ENCODE data around the gene PCDHGB4. TPM values are rescaled to one million over a fixed set of nuclear protein-coding genes. Genes with fewer than 3 reads are reported as not detected.
"Not testable (repeated sequence)": the region's sequence is repeated elsewhere in the genome, so short reads cannot be mapped to it uniquely, and the experiment has no call there.

The PCDHGB4 gene
- total RNA-seq, 1 experiment from 2014 or later = 0.05 TPM

- DNase-seq (ENCODE audit: low spot score) = no peak
Observed at GRCh38 chr5:141366016-141366896, 21.2 kb upstream of the PCDHGB4 start.

GRCh38 chr5:141369994-141370848 lies 17.3 kb upstream of the PCDHGB4 start, which contains the start of gene PCDHGB3:
Gene PCDHGB3, plus strand, starts transcription at chr5:141370242. Its CDS starts 153 bp downstream, at chr5:141370395.
- DNase-seq (ENCODE audit: low spot score) = peak; percentile 43

DNA sequence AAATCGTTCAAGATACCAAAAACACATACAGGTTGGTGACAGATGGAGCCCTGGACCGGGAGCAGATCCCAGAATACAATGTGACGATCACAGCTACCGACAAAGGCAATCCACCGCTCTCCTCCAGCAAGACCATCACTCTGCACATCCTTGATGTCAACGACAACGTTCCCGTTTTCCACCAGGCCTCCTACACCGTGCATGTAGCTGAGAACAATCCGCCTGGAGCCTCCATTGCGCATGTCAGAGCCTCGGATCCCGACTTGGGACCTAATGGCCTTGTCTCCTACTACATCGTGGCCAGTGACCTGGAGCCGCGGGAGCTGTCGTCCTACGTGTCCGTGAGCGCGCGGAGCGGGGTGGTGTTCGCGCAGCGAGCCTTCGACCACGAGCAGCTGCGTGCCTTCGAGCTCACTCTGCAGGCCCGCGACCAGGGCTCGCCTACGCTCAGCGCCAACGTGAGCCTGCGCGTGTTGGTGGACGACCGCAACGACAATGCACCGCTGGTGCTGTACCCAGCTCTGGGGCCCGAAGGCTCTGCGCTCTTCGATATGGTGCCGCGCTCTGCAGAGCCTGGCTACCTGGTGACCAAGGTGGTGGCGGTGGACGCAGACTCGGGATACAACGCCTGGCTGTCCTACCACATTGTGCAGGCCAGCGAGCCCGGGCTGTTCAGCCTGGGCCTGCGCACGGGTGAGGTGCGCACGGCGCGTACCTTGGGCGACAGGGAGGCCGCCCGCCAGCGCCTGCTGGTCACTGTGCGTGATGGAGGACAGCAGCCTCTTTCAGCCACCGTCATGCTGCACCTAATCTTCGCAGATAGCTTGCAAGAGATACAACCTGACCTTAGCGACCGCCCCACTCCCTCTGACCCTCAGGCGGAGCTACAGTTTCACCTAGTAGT lies 15.7 kb upstream of the PCDHGB4 start:
- no peak for DNase-seq (ENCODE audit: low spot score)

DNA sequence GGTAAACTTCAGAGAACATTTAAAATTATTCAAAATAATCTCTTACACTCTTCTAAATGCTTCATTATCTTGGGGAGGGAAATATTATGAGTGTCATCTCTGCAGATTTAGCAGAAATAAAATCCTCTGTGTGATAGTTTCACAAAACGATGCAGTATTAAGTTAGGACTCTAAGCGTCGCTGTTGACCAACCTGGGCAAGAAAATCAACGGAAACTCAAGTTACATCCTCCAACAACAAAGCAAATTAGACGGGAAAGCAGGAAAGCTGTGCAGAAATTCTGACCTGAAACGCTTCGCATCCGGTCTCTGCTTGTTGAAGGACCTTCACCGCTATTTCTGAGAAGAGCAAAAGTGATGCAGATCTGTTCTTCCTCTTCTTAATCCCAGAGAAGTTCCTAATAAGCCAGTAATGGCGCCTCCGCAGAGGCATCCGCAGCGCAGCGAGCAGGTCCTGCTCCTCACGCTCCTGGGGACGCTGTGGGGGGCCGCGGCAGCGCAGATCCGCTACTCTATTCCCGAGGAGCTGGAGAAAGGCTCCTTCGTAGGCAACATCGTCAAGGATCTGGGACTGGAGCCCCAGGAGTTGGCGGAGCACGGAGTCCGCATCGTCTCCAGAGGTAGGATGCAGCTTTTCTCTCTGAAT lies 13.7 kb upstream of the PCDHGB4 start, which contains the start of gene PCDHGA6:
Gene PCDHGA6, plus strand, starts transcription at position 219 of the 645 bp plus-strand sequence. Its CDS starts 193 bp downstream, at position 412.
- peak; percentile 22 for DNase-seq (ENCODE audit: low spot score)

- DNase-seq (ENCODE audit: low spot score) = no peak
Observed at GRCh38 chr5:141374627-141375026, 12.9 kb upstream of the PCDHGB4 start.

DNA sequence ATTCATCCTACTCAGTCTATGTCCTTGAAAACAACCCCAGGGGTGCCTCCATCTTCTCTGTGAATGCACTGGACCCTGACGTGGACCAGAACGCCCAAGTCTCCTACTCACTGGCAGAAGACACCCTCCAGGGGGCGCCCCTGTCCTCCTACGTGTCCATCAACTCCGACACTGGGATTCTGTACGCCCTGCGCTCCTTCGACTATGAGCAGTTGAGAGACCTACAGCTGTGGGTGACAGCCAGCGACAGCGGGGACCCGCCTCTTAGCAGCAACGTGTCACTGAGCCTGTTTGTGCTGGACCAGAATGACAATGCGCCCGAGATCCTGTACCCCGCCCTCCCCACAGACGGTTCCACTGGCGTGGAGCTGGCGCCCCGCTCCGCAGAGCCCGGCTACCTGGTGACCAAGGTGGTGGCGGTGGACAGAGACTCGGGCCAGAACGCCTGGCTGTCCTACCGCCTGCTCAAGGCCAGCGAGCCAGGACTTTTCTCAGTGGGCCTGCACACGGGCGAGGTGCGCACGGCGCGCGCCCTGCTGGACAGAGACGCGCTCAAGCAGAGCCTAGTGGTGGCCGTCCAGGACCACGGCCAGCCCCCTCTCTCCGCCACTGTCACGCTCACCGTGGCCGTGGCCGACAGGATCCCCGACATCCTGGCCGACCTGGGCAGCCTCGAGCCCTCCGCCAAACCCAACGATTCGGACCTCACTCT lies 11.9 kb upstream of the PCDHGB4 start:
- not testable (repeated sequence) for DNase-seq (ENCODE audit: low spot score)

DNA sequence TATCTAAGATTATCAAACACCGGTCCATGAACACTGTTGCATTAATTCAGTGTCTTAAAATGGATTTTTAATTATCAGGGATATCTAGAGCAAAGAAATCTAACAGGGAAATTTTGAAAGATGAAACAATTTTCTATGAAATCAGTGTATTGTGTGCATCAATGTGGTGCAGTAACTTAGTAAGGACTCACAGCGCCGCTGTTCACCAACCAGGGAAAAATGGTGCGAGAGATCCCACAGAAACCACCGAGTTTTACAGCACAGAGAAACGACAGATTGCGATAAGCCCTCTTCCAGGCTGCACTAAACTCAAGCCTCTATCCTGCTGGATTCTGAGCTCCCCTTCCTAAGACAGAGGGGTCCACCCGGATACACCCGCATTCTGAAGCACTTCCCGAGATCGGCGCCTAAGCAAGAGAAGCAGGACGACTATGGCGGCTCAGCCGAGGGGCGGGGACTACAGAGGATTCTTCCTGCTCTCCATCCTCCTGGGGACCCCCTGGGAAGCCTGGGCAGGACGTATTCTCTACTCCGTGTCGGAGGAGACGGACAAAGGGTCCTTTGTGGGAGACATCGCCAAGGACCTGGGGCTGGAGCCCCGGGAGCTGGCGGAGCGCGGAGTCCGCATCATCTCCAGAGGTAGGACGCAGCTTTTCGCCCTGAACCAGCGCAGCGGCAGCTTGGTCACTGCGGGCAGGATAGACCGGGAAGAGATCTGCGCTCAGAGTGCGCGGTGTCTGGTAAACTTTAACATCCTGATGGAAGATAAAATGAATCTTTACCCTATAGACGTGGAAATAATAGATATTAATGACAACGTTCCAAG lies 4.8 kb upstream of the PCDHGB4 start, which contains the start of gene PCDHGA7:
Gene PCDHGA7, plus strand, starts transcription at position 274 of the 826 bp plus-strand sequence. Its CDS starts 158 bp downstream, at position 432.
- DNase-seq (ENCODE audit: low spot score) = no peak

DNA sequence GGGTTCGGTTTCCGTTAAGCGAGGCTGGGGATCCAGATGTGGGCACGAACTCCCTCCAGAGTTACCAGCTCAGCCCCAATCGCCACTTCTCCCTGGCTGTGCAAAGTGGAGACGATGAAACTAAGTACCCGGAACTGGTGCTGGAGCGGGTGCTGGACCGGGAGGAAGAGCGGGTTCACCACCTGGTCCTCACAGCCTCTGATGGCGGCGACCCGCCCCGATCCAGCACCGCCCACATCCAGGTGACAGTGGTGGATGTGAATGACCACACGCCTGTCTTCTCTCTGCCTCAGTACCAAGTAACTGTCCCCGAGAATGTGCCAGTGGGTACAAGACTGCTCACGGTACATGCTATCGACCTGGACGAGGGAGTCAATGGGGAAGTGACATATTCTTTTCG lies 4.2 kb upstream of the PCDHGB4 start:
- DNase-seq (ENCODE audit: low spot score) = no peak

- no peak for DNase-seq (ENCODE audit: low spot score)
Observed at GRCh38 chr5:141384471-141385267, 2.8 kb upstream of the PCDHGB4 start.

DNA sequence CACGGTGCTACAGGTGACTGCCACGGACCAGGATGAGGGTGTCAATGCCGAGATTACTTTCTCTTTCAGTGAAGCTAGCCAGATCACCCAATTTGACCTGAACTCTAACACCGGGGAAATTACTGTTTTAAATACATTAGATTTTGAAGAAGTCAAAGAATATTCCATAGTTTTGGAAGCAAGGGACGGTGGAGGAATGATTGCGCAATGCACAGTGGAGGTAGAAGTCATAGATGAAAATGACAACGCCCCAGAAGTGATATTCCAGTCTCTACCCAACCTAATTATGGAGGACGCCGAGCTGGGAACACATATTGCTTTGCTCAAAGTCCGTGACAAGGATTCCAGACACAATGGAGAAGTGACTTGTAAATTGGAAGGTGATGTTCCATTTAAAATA lies 1.2 kb downstream of the PCDHGB4 start:
- DNase-seq (ENCODE audit: low spot score) = no peak

DNA sequence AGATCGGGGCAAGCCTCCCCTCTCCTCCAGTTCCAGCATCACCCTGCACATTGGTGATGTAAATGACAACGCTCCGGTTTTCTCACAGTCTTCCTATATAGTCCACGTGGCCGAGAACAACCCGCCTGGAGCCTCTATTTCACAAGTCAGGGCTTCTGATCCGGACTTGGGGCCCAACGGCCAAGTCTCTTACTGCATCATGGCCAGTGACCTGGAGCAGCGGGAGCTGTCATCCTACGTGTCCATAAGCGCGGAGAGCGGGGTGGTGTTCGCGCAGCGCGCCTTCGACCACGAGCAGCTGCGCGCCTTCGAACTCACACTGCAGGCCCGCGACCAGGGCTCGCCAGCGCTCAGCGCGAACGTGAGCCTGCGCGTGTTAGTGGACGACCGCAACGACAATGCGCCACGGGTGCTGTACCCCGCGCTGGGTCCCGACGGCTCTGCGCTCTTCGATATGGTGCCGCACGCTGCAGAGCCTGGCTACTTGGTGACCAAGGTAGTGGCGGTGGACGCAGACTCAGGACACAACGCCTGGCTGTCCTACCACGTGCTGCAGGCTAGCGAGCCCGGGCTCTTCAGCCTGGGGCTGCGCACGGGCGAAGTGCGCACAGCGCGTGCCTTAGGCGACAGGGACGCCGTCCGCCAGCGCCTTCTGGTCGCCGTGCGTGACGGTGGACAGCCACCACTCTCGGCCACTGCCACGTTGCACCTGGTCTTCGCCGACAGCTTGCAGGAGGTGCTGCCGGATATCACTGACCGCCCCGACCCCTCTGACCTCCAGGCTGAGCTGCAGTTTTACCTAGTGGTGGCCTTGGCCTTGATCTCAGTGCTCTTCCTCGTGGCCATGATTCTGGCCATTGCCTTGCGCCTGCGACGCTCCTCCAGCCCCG lies 1.9 kb downstream of the PCDHGB4 start:
- no peak for DNase-seq (ENCODE audit: low spot score)

DNA sequence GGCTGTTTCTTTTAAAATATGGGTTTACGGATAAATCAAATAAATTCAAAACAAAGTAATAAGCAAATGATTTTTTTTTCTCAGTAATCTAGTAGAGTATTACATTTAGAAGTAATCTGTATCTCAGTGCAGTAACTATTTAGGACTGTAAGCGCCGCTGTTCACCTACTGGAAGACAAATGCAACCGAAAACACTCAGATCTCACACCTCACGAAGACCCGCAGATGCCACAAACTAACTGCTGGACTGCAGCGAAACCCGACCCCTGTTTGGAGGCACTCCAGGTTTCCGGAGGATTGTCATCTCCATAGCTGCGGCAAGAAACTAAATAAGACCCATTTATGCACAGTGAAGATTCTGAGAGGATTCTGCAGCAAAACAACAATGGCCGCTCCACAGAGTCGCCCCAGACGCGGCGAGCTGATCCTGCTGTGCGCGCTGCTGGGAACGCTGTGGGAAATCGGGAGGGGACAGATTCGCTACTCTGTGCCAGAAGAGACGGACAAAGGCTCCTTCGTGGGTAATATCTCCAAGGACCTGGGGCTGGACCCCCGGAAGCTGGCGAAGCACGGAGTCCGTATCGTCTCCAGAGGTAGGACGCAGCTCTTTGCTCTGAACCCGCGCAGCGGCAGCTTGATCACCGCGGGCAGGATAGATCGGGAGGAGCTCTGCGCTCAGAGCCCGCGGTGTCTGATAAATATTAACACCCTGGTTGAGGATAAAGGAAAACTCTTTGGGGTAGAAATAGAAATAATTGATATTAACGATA lies 5.1 kb downstream of the PCDHGB4 start, which contains the start of gene PCDHGA8:
Gene PCDHGA8, plus strand, starts transcription at position 205 of the 770 bp plus-strand sequence. Its CDS starts 181 bp downstream, at position 386.
- DNase-seq (ENCODE audit: low spot score) = no peak

- DNase-seq (ENCODE audit: low spot score) = no peak
Observed at GRCh38 chr5:141393267-141393666, 5.8 kb downstream of the PCDHGB4 start.

- not testable (repeated sequence) for DNase-seq (ENCODE audit: low spot score)
Observed at GRCh38 chr5:141394401-141395187, 7.1 kb downstream of the PCDHGB4 start.

All from HT-29 (cell line).